SK-N-SH (cell line): ENCODE data around the gene RANBP9. TPM values are rescaled to one million over a fixed set of nuclear protein-coding genes. Genes with fewer than 3 reads are reported as not detected.

ENCODE experiments used
- CTCF ChIA-PET: fragments of 300-600, 350-600 bp; formaldehyde crosslinking; extraction: SDS; loops from one replicate; lab custom pipeline; 2021; lab: Yijun Ruan, JAX
- POLR2A ChIA-PET: fragments of 350-600 bp; sonication (Branson Sonifier 250); formaldehyde crosslinking; extraction: SDS; loops from one replicate; lab custom pipeline; 2020; ENCODE audit warnings: antibody characterized with exemption, inconsistent platforms; lab: Yijun Ruan, JAX
- DNase-seq: peaks from one replicate; pipeline ENCODE4 v3.0.0; 2012
- H2AFZ ChIP-seq: fragments of 200-600 bp; sonication (generic); 2 replicates; pipeline ENCODE4 v1.8.1; 2016; ENCODE audit warnings: antibody characterized with exemption, mild to moderate bottlenecking, low read depth
- H3F3A ChIP-seq: fragments of 200-600 bp; sonication (generic); replicated peaks from 2 replicates; pipeline ENCODE3; 2016; ENCODE audit warnings: antibody characterized with exemption, mild to moderate bottlenecking; ENCODE audit not compliant: insufficient read depth
- H3K27ac ChIP-seq, 2 experiments: fragments of 200-500 bp in 1 of 2; fragments of 200-600 bp in 1 of 2; sonication (Bioruptor generic) in 1 of 2; sonication (generic), shearing (Covaris generic) in 1 of 2; 2 replicates each; pipeline versions ENCODE4 v1.5.1 to v1.6.1; 2014 to 2016; ENCODE audit warnings: low read depth in 2 of 2, inconsistent platforms in 1 of 2, low read length in 1 of 2, mild to moderate bottlenecking in 1 of 2, mixed read lengths in 1 of 2
- H3K27me3 ChIP-seq: fragments of 200-600 bp; sonication (generic), shearing (Covaris generic); 2 replicates; pipeline ENCODE4 v1.6.1; 2016; ENCODE audit warnings: mixed run types; ENCODE audit not compliant: insufficient read depth
- H3K36me3 ChIP-seq, 2 experiments: fragments of 200-500 bp in 1 of 2; fragments of 200-600 bp in 1 of 2; sonication (Bioruptor generic) in 1 of 2; sonication (generic) in 1 of 2; replicated peaks in 1 of 2; 2 replicates each; pipeline versions ENCODE3 to v1.5.1; 2014 to 2016; ENCODE audit warnings: low read length in 1 of 2, mild to moderate bottlenecking in 1 of 2; ENCODE audit not compliant: insufficient read depth in 2 of 2, control insufficient read depth in 1 of 2
- H3K4me1 ChIP-seq, 2 experiments: fragments of 200-500 bp in 1 of 2; fragments of 200-600 bp in 1 of 2; sonication (Bioruptor generic) in 1 of 2; sonication (generic), shearing (Covaris generic) in 1 of 2; 2 replicates each; pipeline versions ENCODE4 v1.5.1 to v1.6.1; 2014 to 2016; ENCODE audit warnings: low read depth in 1 of 2, low read length in 1 of 2, mixed run types in 1 of 2; ENCODE audit not compliant: insufficient read depth in 2 of 2, control insufficient read depth in 1 of 2
- H3K4me2 ChIP-seq: fragments of 200-600 bp; sonication (generic), shearing (Covaris generic); 2 replicates; pipeline ENCODE4 v1.6.1; 2017; ENCODE audit warnings: mixed run types
- H3K4me3 ChIP-seq, 2 experiments: fragments of 200-500 bp in 1 of 2; fragments of 200-600 bp in 1 of 2; sonication (Bioruptor generic) in 1 of 2; sonication (generic), shearing (Covaris generic) in 1 of 2; 2 replicates each; pipeline versions ENCODE4 v1.5.1 to v1.8.1; 2014 to 2016; ENCODE audit warnings: low read depth in 2 of 2, inconsistent platforms in 1 of 2, low read length in 1 of 2, mild to moderate bottlenecking in 1 of 2, mixed read lengths in 1 of 2, moderate library complexity in 1 of 2
- H3K79me2 ChIP-seq: fragments of 200-600 bp; sonication (generic); 2 replicates; pipeline ENCODE4 v1.8.1; 2017; ENCODE audit warnings: mild to moderate bottlenecking; ENCODE audit not compliant: insufficient read depth
- H3K9ac ChIP-seq: fragments of 200-600 bp; sonication (generic); 2 replicates; pipeline ENCODE4 v1.6.1; 2017; ENCODE audit warnings: mixed run types
- H3K9me2 ChIP-seq: fragments of 200-600 bp; sonication (generic); 2 replicates; pipeline ENCODE4 v1.6.1; 2017; ENCODE audit warnings: mixed run types
- H3K9me3 ChIP-seq: fragments of 200-600 bp; sonication (generic); 2 replicates; pipeline ENCODE4 v1.6.1; 2017; ENCODE audit warnings: mixed run types, mild to moderate bottlenecking, moderate library complexity
- H4K20me1 ChIP-seq: fragments of 200-600 bp; sonication (generic); 2 replicates; pipeline ENCODE4 v1.6.1; 2017; ENCODE audit warnings: mild to moderate bottlenecking, mixed run types; ENCODE audit not compliant: insufficient read depth
- CTCF ChIP-seq: fragments of 200-600 bp; sonication (generic); IDR thresholded peaks from 2 replicates; pipeline ENCODE4 v1.6.1; 2017; ENCODE audit warnings: antibody characterized with exemption, mild to moderate bottlenecking, moderate library complexity
- EZH2phosphoT487 ChIP-seq: fragments of 200-600 bp; sonication (generic); IDR thresholded peaks from 2 replicates; pipeline ENCODE4 v1.6.1; 2017; ENCODE audit warnings: low read depth, mixed run types, mild to moderate bottlenecking, antibody characterized with exemption, moderate library complexity, borderline replicate concordance
- FOSL2 ChIP-seq: IDR thresholded peaks from 2 replicates; pipeline ENCODE4 v1.4.0; 2012; ENCODE audit warnings: low read depth, mild to moderate bottlenecking, moderate library complexity, borderline replicate concordance
- FOXJ3 ChIP-seq: sonication (generic); formaldehyde crosslinking; IDR thresholded peaks from 2 replicates; pipeline ENCODE4 v1.5.1; 2020; ENCODE audit warnings: mild to moderate bottlenecking, missing genetic modification reagents
- GABPA ChIP-seq: IDR thresholded peaks from 2 replicates; pipeline ENCODE4 v1.4.0; 2012; ENCODE audit warnings: low read depth, mild to moderate bottlenecking
- MEF2A ChIP-seq: IDR thresholded peaks from 2 replicates; pipeline ENCODE4 v1.4.0; 2012; ENCODE audit warnings: low read depth, borderline replicate concordance
- MXI1 ChIP-seq: IDR thresholded peaks from 2 replicates; pipeline ENCODE4 v1.6.1; 2012; ENCODE audit warnings: mild to moderate bottlenecking, low read depth, low read length, improper control_type of control experiment
- NRF1 ChIP-seq: IDR thresholded peaks from 2 replicates; pipeline ENCODE4 v1.6.1; 2012; ENCODE audit warnings: low read depth, mild to moderate bottlenecking, low read length
- PBX3 ChIP-seq: IDR thresholded peaks from 2 replicates; pipeline ENCODE4; 2012
- RAD21 ChIP-seq: IDR thresholded peaks from 2 replicates; pipeline ENCODE4 v1.6.1; 2012; ENCODE audit warnings: mild to moderate bottlenecking, low read length
- RCOR1 ChIP-seq: fragments of 150-350 bp; IDR thresholded peaks from 2 replicates; pipeline ENCODE4 v1.6.1; 2017; ENCODE audit warnings: antibody characterized with exemption, low read length
- REST ChIP-seq: IDR thresholded peaks from 2 replicates; pipeline ENCODE4 v1.6.1; 2012; ENCODE audit warnings: mild to moderate bottlenecking, low read depth, low read length, moderate library complexity
- RFX5 ChIP-seq: IDR thresholded peaks from 2 replicates; pipeline ENCODE4 v1.6.1; 2012; ENCODE audit warnings: mild to moderate bottlenecking, improper control_type of control experiment, low read length
- SMC3 ChIP-seq: IDR thresholded peaks from 2 replicates; pipeline ENCODE4 v1.6.1; 2012; ENCODE audit warnings: low read depth, low read length, improper control_type of control experiment
- TCF12 ChIP-seq: IDR thresholded peaks from 2 replicates; pipeline ENCODE4 v1.4.0; 2012
- TEAD4 ChIP-seq: IDR thresholded peaks from 2 replicates; pipeline ENCODE4 v1.4.0; 2012; ENCODE audit warnings: mild to moderate bottlenecking, borderline replicate concordance; ENCODE audit not compliant: insufficient read depth
- USF2 ChIP-seq: fragments of 150-350 bp; IDR thresholded peaks from 2 replicates; pipeline ENCODE4 v1.6.1; 2017; ENCODE audit warnings: antibody characterized with exemption, low read length, low read depth, borderline replicate concordance
- YY1 ChIP-seq: IDR thresholded peaks from 2 replicates; pipeline ENCODE4 v1.4.0; 2012; ENCODE audit warnings: low read depth, mild to moderate bottlenecking
- WGBS: methylation state at CpG from one replicate; pipeline ENCODE4 v1.1.6; 2017; ENCODE audit warnings: low lambda C conversion rate; 5-methylcytosine and 5-hydroxymethylcytosine counted together
- polyA plus RNA-seq, 3 experiments: library from polyadenylated mRNA; depleted of rRNA; stranded (reverse); fragments of >200 nt; gene quantifications; 2 replicates each; pipeline ENCODE4 v1.2.3, GENCODE V29; 2012

The RANBP9 gene
- polyA plus RNA-seq, 1 of the 3 experiments (the other 2 are of a cell fraction), result 20.4 TPM

- H3F3A ChIP-seq, result no peaks in the 10 kb centered on the region
- peaks cover 10 to 29% of the 10 kb centered on the region in 2 experiments for H3K36me3 ChIP-seq
- no peak for DNase-seq
- no peak for TF ChIP-seq MXI1
- no peak for TF ChIP-seq TCF12
- H4K20me1 ChIP-seq, result no peaks in the 10 kb centered on the region
- ChIA-PET POLR2A (interaction anchor here (0.6 to 1.0 kb wide), 2 partner anchors 9 to 11 kb away, joined by 3 to 5 read pairs; partner anchors contain the start of gene NOL7), CTCF (interaction anchor here (0.6 to 2.6 kb wide), 3 partner anchors 10 to 32 kb away, joined by 3 to 16 read pairs (median 10); partner anchors contain the start of genes NOL7 and SIRT5)
- 89% methylated on average over 4 of the region's 4 CpGs for WGBS
- H3K9ac ChIP-seq, result no peak overlapping the region
- no peak overlapping the region for H3K4me3 ChIP-seq
- H3K79me2 ChIP-seq, result no peaks in the 10 kb centered on the region
- no peaks in the 10 kb centered on the region for H3K9me3 ChIP-seq
- no peaks in the 10 kb centered on the region for H3K27me3 ChIP-seq
- H3K4me2 ChIP-seq, result no peak overlapping the region
- peaks cover 0 to 3% of the 10 kb centered on the region in 2 experiments; a peak in 1 of 4 replicates for H3K4me1 ChIP-seq
- no peak overlapping the region for H3K27ac ChIP-seq
- no peaks in the 10 kb centered on the region for H3K9me2 ChIP-seq
- H2AFZ ChIP-seq, result no peak overlapping the region
Observed at GRCh38 chr6:13604135-13604534, 107.5 kb downstream of the RANBP9 start.

- Histone ChIP-seq H3K9me2 (no peaks in the 10 kb centered on the region), H3K4me3 (no peak overlapping the region), H3K9ac (no peak overlapping the region), H3K4me1 (peaks cover 0 to 2% of the 10 kb centered on the region in 2 experiments; a peak in 1 of 4 replicates), H3K4me2 (no peak overlapping the region), H3K27ac (no peak overlapping the region), H3F3A (no peaks in the 10 kb centered on the region), H2AFZ (no peak overlapping the region), H3K27me3 (no peaks in the 10 kb centered on the region), H4K20me1 (no peaks in the 10 kb centered on the region), H3K9me3 (no peaks in the 10 kb centered on the region), H3K36me3 (peaks cover 10 to 37% of the 10 kb centered on the region in 2 experiments), H3K79me2 (no peaks in the 10 kb centered on the region)
- WGBS, result 98% methylated on average over 6 of the region's 6 CpGs
- ChIA-PET CTCF (no interaction called here), POLR2A (no interaction called here)
- TF ChIP-seq TEAD4 (no peak), FOXJ3 (CRISPR knock-in tag) (no peak), FOSL2 (no peak), USF2 (no peak), NRF1 (no peak), MEF2A (no peak), SMC3 (no peak), RAD21 (no peak), TCF12 (no peak), MXI1 (no peak), GABPA (no peak), CTCF (no peak), YY1 (no peak), RFX5 (no peak), PBX3 (no peak), RCOR1 (no peak), REST (no peak), EZH2phosphoT487 (no peak)
- DNase-seq, result no peak
Observed at GRCh38 chr6:13600036-13600435, 111.6 kb downstream of the RANBP9 start.
